Body of pancreas (tissue), 4 donors: ENCODE data around the gene FAM204A. TPM values are rescaled to one million over a fixed set of nuclear protein-coding genes. Genes with fewer than 3 reads are reported as not detected.

Source experiments
- ATAC-seq: fragments of 150-250 bp; one replicate; pipeline ENCODE4 v1.9.1; 2016
- DNase-seq, 4 donors: peaks; one replicate each; pipeline ENCODE4 v3.0.0-alpha.2; 2019
- H3K27ac ChIP-seq, 4 donors: fragments of 200-600 bp; sonication (generic); 1 replicate in 3 of 4; 2 replicates in 1 of 4; pipeline versions ENCODE4 v1.5.1 to v1.6.1; 2016 to 2019; ENCODE audit warnings: mild to moderate bottlenecking in 1 of 4, mixed read lengths in 1 of 4, moderate library complexity in 1 of 4
- H3K27me3 ChIP-seq, 2 donors: fragments of 200-600 bp; sonication (generic); one replicate each; pipeline ENCODE4 v1.6.0; 2016; ENCODE audit warnings: mild to moderate bottlenecking in 1 of 2
- H3K36me3 ChIP-seq, 2 donors: fragments of 200-600 bp; sonication (generic); replicated peaks in 1 of 2; 2 replicates each; pipeline ENCODE4 v1.5.1; 2016; ENCODE audit warnings: low read depth in 2 of 2; ENCODE audit not compliant: insufficient read depth in 1 of 2
- H3K4me1 ChIP-seq: fragments of 200-600 bp; sonication (generic); one replicate; pipeline ENCODE4 v1.6.0; 2016
- H3K4me3 ChIP-seq, 2 donors: fragments of 200-600 bp; sonication (generic); 1 replicate in 1 of 2; 2 replicates in 1 of 2; pipeline ENCODE4 v1.5.1; 2016 to 2019
- H3K9me3 ChIP-seq, 3 donors: fragments of 200-600 bp; sonication (generic); 1 replicate in 2 of 3; 2 replicates in 1 of 3; pipeline ENCODE4 v1.5.1; 2016
- POLR2A ChIP-seq, 3 donors: fragments of 450-650 bp; IDR thresholded peaks; one replicate each; pipeline ENCODE4 v1.6.1; 2016; ENCODE audit warnings: antibody characterized with exemption in 3 of 3, mild to moderate bottlenecking in 2 of 3
- WGBS, 2 donors: methylation state at CpG; one replicate each; pipeline ENCODE4 v1.1.5; 2017; 5-methylcytosine and 5-hydroxymethylcytosine counted together
- intact Hi-C: fragments of 100-400 bp; cut with DNase I; formaldehyde crosslinking; loops from one replicate; pipeline ENCODE4 v1.15.1; 2023
- total RNA-seq, 2 donors: library from RNA; depleted of rRNA; stranded (reverse); fragments of >200 nt; gene quantifications; one replicate each; pipeline ENCODE4 v1.1.0, GENCODE V29; 2016
- TF ChIP-seq, protein P1 (sequence below), 7 experiments: fragments of 450-650 bp in 4 of 7; fragments of 200-600 bp in 3 of 7; sonication (generic) in 3 of 7; IDR thresholded peaks; one replicate each; pipeline ENCODE4 v1.5.1; 2016 to 2019; ENCODE audit warnings: antibody characterized with exemption in 7 of 7

FAM204A gene
- total RNA-seq, 2 donors from 2014 or later, result 8.6 to 57.4 TPM

DNA sequence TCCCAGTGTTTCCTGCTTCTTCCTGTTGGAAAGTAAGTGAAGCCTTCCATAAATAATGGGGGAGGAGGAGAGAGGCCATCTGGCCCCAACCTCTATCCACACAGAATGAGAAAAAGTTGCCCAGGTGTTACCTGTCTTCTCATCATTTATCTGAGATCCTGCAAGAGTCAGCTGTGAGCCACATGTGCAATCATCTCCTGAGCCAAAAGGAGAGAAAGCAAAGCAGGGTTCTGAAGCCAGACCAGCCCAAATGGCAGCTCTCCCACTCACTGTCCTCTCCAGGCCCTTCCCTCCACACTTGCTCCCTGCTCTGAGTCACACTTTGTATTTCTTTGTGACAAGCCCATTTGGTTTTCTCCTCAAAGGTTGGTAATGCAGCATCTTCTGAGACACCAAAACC is 65.9 kb downstream of the FAM204A start:
- no peaks in the 10 kb centered on the region for H3K36me3 ChIP-seq
- ATAC-seq (no peak), DNase-seq (no peak)
- H3K4me3 ChIP-seq, result no peak overlapping the region
- TF ChIP-seq, protein P1, sequence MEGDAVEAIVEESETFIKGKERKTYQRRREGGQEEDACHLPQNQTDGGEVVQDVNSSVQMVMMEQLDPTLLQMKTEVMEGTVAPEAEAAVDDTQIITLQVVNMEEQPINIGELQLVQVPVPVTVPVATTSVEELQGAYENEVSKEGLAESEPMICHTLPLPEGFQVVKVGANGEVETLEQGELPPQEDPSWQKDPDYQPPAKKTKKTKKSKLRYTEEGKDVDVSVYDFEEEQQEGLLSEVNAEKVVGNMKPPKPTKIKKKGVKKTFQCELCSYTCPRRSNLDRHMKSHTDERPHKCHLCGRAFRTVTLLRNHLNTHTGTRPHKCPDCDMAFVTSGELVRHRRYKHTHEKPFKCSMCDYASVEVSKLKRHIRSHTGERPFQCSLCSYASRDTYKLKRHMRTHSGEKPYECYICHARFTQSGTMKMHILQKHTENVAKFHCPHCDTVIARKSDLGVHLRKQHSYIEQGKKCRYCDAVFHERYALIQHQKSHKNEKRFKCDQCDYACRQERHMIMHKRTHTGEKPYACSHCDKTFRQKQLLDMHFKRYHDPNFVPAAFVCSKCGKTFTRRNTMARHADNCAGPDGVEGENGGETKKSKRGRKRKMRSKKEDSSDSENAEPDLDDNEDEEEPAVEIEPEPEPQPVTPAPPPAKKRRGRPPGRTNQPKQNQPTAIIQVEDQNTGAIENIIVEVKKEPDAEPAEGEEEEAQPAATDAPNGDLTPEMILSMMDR (IDR thresholded peaks at IDR 0.05), result no peak
- TF ChIP-seq POLR2A (IDR thresholded peaks at IDR 0.05), result no peak
- peaks cover 0 to 6% (median 0%) of the 10 kb centered on the region in 3 donors for H3K9me3 ChIP-seq
- no peaks in the 10 kb centered on the region for H3K27me3 ChIP-seq
- no peak overlapping the region for H3K27ac ChIP-seq
- intact Hi-C loops, result no loop called here
- H3K4me1 ChIP-seq, result no peaks in the 10 kb centered on the region

DNA sequence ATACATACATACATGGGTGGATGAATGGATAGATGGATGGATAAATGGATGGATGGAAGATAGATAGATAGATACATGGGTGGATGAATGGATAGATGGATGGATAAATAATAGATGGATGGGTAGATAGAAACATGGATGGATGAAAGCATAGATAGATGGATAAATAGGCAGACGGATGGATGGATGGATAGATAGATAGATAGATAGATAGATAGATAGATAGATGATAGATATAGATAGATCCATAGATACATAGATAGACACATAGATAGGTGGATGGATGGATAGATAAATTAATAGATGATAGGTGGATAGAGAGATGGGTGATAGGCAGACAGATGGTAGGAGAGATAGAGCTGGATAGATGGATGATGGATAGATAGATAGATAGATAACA is 68.5 kb downstream of the FAM204A start:
- H3K4me3 ChIP-seq, result no peak overlapping the region
- no peaks in the 10 kb centered on the region for H3K27me3 ChIP-seq
- no peak for DNase-seq
- no peak for ATAC-seq
- H3K36me3 ChIP-seq, result no peaks in the 10 kb centered on the region
- peaks cover 0 to 6% (median 0%) of the 10 kb centered on the region in 3 donors for H3K9me3 ChIP-seq
- H3K27ac ChIP-seq, result no peak overlapping the region
- WGBS, 2 donors, result 47 to 49% methylated on average over 1 of the region's 1 CpG
- intact Hi-C loops, result no loop called here
- no peak for TF ChIP-seq POLR2A (IDR thresholded peaks at IDR 0.05)
- TF ChIP-seq, protein P1 (IDR thresholded peaks at IDR 0.05), result no peak
- no peaks in the 10 kb centered on the region for H3K4me1 ChIP-seq

DNA sequence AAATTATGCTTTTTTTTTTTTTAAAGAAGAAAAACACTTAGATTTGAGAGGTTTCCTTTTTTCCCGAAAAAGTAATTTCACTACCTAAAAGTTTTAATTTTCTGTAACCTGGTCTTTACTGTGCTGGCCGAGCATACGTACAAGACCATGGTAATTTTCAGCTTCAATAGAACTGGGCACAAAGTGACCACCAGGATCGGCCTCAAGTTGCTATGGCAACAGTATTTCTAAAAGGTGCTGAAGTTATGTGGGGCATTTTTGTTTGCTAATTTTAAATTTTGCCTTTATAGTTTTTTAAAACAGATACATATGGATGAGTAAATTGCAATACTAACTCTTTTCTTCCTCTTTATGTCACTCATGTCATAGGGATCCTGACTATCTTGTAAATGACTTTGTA is 69.4 kb downstream of the FAM204A start:
- H3K9me3 ChIP-seq, result peaks cover 0 to 3% (median 0%) of the 10 kb centered on the region in 3 donors
- intact Hi-C loops, result no loop called here
- H3K27ac ChIP-seq, result no peak overlapping the region
- no peak for DNase-seq
- no peaks in the 10 kb centered on the region for H3K36me3 ChIP-seq
- WGBS, 2 donors, result 74 to 78% methylated on average over 4 of the region's 4 CpGs
- no peak for TF ChIP-seq POLR2A (IDR thresholded peaks at IDR 0.05)
- TF ChIP-seq, protein P1 (IDR thresholded peaks at IDR 0.05), result no peak
- H3K4me3 ChIP-seq, result no peak overlapping the region
- H3K27me3 ChIP-seq, result no peaks in the 10 kb centered on the region
- no peaks in the 10 kb centered on the region for H3K4me1 ChIP-seq
- no peak for ATAC-seq

DNA sequence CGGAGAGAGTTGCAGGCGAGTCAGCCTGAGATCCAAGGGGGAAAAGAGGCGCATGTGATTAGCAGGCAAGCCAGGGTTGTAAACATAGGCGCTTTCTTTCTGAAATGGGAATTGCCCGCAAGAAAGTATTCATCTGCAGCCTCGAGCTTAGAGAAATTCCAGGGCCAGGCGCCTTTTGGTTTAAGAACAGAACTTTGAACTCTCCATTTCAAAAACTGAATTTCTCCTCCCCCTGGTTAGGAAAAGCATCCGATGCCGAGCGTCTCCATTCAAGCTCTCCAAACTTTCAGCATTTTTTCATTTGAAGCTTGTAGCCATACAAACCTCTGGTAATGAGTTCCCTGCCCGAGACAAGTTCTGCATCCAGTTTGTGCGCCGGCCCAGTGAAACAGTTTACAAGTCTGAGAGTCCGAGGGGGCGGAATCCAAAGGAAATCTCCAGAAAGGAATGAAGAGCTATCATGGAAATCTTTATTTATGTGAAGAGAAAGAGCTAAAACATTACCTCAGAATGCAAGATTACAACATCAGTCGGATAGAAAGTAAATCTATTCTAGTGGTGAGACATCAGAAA is 69.9 kb downstream of the FAM204A start:
- Histone ChIP-seq H3K4me3 (no peak overlapping the region), H3K27ac (no peak overlapping the region), H3K4me1 (no peaks in the 10 kb centered on the region), H3K9me3 (no peaks in the 10 kb centered on the region), H3K36me3 (no peaks in the 10 kb centered on the region), H3K27me3 (no peaks in the 10 kb centered on the region)
- WGBS, 2 donors, result 14 to 19% methylated on average over 16 of the region's 16 CpGs
- ATAC-seq, result no peak
- TF ChIP-seq, protein P1 (IDR thresholded peaks at IDR 0.05), result no peak
- no peak for TF ChIP-seq POLR2A (IDR thresholded peaks at IDR 0.05)
- no peak for DNase-seq
- intact Hi-C loops, result no loop called here

DNA sequence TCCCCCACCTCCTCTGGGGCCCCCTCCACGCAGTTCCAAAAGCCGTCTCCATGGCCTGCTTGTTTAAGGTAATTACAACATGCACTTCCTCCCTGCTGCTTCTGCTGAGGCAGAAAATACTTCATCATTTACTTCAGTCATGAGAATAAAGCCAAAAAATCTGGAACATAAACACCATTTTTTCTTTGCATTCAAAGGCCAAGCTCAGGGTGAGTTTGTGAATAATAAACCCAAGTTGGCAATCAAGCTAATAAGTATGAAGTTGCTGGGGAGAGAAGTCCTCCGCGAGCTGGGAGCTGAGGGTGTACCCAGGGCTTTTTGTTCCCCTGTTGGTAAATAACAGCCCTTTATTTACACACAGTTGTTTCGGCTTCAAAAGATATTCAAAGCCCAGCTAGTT is 70.5 kb downstream of the FAM204A start:
- TF ChIP-seq POLR2A (IDR thresholded peaks at IDR 0.05), result no peak
- TF ChIP-seq, protein P1 (IDR thresholded peaks at IDR 0.05), result no peak
- ATAC-seq (no peak), DNase-seq (no peak)
- 28 to 30% methylated on average over 5 of the region's 5 CpGs for WGBS, 2 donors
- intact Hi-C loops, result no loop called here
- H3K36me3 ChIP-seq, result no peaks in the 10 kb centered on the region
- no peaks in the 10 kb centered on the region for H3K9me3 ChIP-seq
- H3K27me3 ChIP-seq, result no peaks in the 10 kb centered on the region
- H3K4me1 ChIP-seq, result no peaks in the 10 kb centered on the region
- no peak overlapping the region for H3K27ac ChIP-seq
- H3K4me3 ChIP-seq, result no peak overlapping the region
